HG03066 (cell line): ENCODE results near the gene SMIM10L2A.
"Not testable (repeated sequence)": the region's sequence is repeated elsewhere in the genome, so short reads cannot be mapped to it uniquely, and the experiment has no call there.

Experiments
- ATAC-seq: cut with Tn5 transposase; IDR thresholded peaks from one replicate; pipeline ENCODE4 v1.9.1; 2021; ENCODE audit warnings: low read depth; ENCODE audit not compliant: unreplicated experiment

The SMIM10L2A gene

DNA sequence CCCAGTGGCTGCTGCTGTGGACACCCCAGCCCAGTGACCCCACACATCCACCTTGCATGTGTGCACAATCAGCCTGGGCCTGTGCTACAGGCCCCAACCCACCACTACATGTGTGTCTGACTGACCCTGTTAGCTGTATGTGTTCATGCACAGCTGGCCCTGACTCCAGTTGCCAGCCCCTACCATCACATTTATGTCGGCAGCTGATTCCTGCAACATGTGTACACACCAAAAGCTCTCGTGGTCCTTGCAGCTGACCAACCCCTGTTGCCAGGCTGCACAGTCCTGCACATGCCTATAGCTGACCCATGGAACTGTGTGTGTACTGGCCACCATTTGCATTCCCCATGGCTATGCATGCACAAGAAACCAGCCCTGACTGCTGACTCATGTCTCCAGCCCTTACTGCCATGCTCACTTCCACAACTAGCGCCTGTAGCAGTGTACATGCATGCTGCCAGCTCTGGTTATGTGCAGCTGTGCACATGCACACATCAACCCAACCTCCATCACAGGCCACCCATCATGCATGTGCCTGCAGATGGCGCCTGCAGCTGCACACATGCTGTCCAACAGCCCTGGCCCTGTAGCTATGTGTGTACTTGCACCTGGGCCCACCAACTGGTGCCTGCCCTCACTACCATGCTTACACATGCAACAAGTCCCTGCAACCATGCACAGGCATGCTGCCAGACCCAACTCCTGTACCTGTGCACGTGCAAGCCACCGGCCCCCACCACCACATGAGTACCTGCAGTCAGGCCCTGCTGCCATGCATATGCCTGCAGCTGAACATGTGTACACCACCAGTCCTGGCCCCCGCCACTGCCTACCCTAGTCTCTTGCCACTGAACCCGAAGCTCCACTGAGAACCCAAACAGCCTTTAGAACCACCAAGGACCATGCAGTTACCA, 28.1 kb downstream of the SMIM10L2A start:
- no peak for ATAC-seq

DNA sequence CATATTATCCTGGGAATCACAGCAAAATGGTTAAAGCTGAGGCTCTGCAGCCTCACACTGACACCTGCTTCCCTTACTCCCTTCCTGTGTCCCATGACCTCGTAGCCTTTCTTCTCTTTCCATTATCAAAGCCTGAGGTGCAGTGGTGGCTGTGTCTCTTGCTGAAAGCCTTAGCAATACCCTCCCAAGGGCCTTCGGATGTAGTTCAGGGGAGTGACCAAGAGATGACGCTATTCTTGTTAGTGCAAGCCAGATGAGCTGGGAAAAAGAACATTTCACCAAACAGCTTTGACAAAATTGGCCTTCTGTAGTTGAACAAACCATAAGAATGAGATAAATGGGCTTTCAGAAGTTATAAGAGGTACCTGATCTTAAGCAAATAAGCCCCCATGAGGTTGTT, 31.6 kb downstream of the SMIM10L2A start:
- ATAC-seq = no peak

DNA sequence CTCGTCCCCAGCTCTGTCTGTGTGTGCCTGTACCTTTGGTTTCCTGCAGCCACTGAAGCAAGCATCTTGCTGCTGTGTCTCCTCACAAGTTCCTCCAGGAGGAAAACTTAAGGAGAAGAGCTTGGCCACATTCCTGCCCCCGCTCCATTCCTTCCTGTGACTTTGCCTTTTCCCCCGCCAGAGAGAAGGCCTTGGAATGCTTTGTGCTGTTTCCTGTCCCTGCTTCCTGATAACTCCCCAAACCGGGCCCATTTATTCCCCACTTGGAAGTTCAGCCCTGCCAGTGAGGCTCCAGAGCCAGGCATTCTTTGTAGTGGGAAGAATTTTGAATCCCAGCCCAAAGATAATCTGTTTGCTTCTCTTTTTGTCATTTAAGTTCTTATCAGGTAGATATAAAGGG, 33.1 kb downstream of the SMIM10L2A start:
- ATAC-seq = no peak

DNA sequence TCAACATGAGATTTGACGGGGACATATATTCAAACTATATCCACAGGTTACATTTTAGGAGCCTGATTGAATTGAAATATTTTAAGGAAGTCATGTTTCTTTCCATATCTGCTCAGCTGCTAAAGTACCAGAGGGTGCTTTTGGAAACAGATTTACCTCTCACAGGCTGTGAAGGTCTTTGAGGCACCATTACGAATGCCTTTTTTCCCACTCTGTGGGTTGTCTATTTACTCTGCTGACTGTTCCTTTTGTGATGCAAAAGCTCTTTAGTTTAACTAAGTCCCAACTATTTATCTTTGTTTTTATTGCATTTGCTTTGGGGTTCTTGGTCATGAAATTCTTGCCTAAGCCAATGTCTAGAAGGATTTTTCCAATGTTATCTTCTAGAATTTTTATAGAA, 40.0 kb downstream of the SMIM10L2A start:
- ATAC-seq = not testable (repeated sequence)

DNA sequence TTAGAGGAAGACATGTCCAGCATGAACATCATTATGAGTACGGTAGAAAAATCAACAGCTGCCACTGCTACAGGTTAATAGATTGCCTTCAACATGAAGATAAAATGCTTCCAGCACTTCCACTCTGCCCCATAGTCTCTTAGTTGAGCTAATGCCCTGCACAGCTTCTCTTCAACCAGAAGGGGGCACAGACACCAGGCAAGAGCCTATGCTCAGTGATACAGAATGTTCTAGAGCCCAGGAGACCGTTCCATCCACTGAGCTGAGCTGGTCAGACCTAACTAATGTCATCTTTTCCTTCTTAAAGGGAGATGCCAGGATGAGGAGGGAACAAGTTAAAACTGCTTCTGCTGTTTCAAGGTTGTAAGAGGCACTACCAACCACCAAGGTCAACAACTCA, 42.2 kb downstream of the SMIM10L2A start:
- ATAC-seq = no peak

DNA sequence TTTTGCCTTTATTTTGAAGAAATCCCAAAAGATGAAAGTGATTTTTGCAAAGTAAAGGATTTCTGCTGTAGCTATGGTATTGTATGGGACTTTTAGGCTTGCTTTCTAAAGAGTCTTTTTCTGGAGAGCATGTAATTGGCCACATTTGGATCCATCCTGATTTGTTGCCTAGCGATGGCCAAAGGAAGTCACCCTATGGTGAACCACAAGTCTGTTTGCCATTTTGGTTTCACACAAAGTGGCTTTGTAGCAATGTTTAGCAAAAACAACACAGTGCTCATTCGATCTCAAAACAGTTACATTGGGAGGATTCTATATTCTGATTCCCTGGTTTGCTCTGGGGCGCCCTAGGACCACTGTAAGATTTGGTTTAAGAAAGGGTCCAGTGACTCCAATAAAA, 54.6 kb downstream of the SMIM10L2A start:
- ATAC-seq = no peak

DNA sequence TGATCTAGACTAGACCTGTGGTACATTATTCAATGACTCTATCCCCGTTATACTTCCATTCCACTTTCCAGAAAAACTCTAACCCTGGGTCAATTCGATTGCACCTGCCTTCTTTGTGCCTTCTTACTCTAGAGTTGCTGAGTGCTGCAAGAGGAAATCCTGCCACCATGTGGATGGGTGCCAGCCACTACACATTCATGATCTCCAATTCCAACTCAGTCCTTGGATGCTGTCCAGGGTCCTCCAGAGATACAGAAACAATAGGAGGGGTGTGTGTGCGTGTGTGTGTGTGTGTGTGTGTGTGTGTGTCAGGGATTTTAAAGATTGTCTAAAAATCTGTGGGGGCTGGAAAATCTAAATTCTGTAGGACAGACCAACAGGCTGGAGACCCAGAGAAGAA, 55.8 kb downstream of the SMIM10L2A start:
- ATAC-seq = no peak
